NCI-H2081 (cell line): Measurements from ENCODE around the gene KIAA0825.
A peak's percentile ranks its signal among the peaks of the same experiment; 100 is the strongest.

Experiments used
- DNase-seq, 2 experiments: peaks; one replicate each; lab custom pipeline; 2025; lab: John Stamatoyannopoulos, UW

The KIAA0825 gene

GRCh38 chr5:94505327-94506068 lies 112.9 kb downstream of the KIAA0825 start:
- DNase-seq = no peak

- no peak for DNase-seq
Observed at GRCh38 chr5:94503677-94504076, 114.7 kb downstream of the KIAA0825 start.

- DNase-seq = no peak
Observed at GRCh38 chr5:94501365-94501764, 117.0 kb downstream of the KIAA0825 start.

- DNase-seq = no peak
Observed at GRCh38 chr5:94499806-94500205, 118.6 kb downstream of the KIAA0825 start.

- no peak for DNase-seq
Observed at GRCh38 chr5:94498199-94498598, 120.2 kb downstream of the KIAA0825 start.

- no peak for DNase-seq
Observed at GRCh38 chr5:94485067-94485466, 133.3 kb downstream of the KIAA0825 start.

- DNase-seq = no peak
Observed at GRCh38 chr5:94481059-94481458, 137.3 kb downstream of the KIAA0825 start.

- no peak for DNase-seq
Observed at GRCh38 chr5:94480486-94480885, 137.9 kb downstream of the KIAA0825 start.

- no peak for DNase-seq
Observed at GRCh38 chr5:94473936-94474335, 144.5 kb downstream of the KIAA0825 start.

GRCh38 chr5:94471521-94471920 lies 146.9 kb downstream of the KIAA0825 start:
- no peak for DNase-seq

- DNase-seq = no peak
Observed at GRCh38 chr5:94470802-94471201, 147.6 kb downstream of the KIAA0825 start.

- DNase-seq = peak in 1 of 2 experiments; percentile 21
Observed at GRCh38 chr5:94469894-94470329, 148.5 kb downstream of the KIAA0825 start.

GRCh38 chr5:94467954-94468930 lies 150.2 kb downstream of the KIAA0825 start:
- DNase-seq = no peak

- no peak for DNase-seq
Observed at GRCh38 chr5:94467346-94467953, 151.0 kb downstream of the KIAA0825 start.

GRCh38 chr5:94463739-94464138 lies 154.7 kb downstream of the KIAA0825 start:
- no peak for DNase-seq

- no peak for DNase-seq
Observed at GRCh38 chr5:94461131-94461530, 157.3 kb downstream of the KIAA0825 start.

- no peak for DNase-seq
Observed at GRCh38 chr5:94459915-94460314, 158.5 kb downstream of the KIAA0825 start.

- DNase-seq = no peak
Observed at GRCh38 chr5:94457788-94458187, 160.6 kb downstream of the KIAA0825 start.

GRCh38 chr5:94445726-94446125 lies 172.7 kb downstream of the KIAA0825 start:
- no peak for DNase-seq

- DNase-seq = no peak
Observed at GRCh38 chr5:94442991-94443390, 175.4 kb downstream of the KIAA0825 start.

GRCh38 chr5:94442076-94442475 lies 176.3 kb downstream of the KIAA0825 start:
- DNase-seq = no peak

GRCh38 chr5:94440015-94440414 lies 178.4 kb downstream of the KIAA0825 start:
- peak in 1 of 2 experiments; percentile 2 for DNase-seq
